Left cardiac atrium (tissue), 4 donors: ENCODE results near the gene RNF141. TPM values are rescaled to one million over a fixed set of nuclear protein-coding genes. Genes with fewer than 3 reads are reported as not detected.

Experiments
- ATAC-seq, 2 donors: fragments of 200-7000 bp; cut with Tn5 transposase; one replicate each; pipeline ENCODE4 v1.9.1; 2020; ENCODE audit warnings: mild to moderate bottlenecking in 2 of 2, moderate library complexity in 2 of 2
- DNase-seq: peaks from one replicate; pipeline ENCODE4 v3.0.0-alpha.2; 2020
- intact Hi-C, 2 donors: fragments of 100-400 bp; cut with DNase I; formaldehyde crosslinking; loops; one replicate each; pipeline versions ENCODE4 v1.14.1 to v1.15.1; 2022 to 2023
- total RNA-seq, 2 donors: library from RNA; stranded (reverse); fragmentation: NEBNext Ultra II Directional; extraction: Animal tissue kit (Norgen Biotek cat#: 25700); gene quantifications; one replicate each; pipeline ENCODE4 v1.2.1, GENCODE V29; 2021
- donor health status: DM: no; HTN: yes; CAD: no.
- donor health status: DM: no; HTN: yes; CAD: no; lungs with severe emphysema.
- donor health status: DM: yes; HTN: yes; CAD: no.
- donor health status: Dilated cardiomyopathy.

Gene RNF141
- total RNA-seq, 2 donors from 2014 or later, result 34.7 to 34.8 TPM

DNA sequence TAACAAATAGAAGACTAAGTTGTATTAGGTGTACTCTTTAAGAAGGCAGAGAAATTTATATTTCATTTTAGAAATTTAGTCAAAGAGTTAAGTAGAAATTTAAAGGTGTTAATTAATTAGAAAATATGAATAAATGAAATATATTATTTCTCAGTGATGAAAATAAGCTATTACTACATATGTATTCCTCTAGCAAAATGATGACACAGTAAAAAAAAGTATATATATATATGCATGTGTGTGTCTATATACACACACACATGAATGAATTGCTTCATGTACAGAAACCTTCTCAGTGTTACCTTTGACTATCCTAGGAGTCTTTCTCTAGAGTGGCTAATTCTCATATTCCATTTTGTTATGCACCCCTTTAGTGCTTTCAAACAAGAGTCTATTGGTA is 7.7 kb downstream of the RNF141 start:
- no peak for DNase-seq
- no peak for ATAC-seq
- intact Hi-C loops, result no loop called here

DNA sequence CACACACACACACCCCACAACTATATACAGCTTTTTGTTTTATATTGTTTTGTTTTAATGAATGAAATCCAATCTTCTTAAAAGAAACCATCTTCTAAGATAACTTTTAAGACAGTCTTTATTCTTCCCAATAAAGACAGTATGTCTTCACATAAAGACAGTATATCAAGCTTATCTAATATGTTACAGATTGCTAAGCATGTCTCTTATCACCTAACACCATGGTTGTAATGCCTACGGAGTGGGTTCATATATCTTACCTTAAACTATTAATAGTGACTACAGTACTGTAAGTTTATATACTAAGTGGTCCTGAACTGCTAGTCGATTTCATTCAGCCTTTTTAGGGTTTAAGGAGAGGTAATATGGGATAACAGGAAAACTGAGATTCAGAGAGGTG is 8.5 kb downstream of the RNF141 start:
- ATAC-seq (no peak), DNase-seq (no peak)
- intact Hi-C loops, result no loop called here

DNA sequence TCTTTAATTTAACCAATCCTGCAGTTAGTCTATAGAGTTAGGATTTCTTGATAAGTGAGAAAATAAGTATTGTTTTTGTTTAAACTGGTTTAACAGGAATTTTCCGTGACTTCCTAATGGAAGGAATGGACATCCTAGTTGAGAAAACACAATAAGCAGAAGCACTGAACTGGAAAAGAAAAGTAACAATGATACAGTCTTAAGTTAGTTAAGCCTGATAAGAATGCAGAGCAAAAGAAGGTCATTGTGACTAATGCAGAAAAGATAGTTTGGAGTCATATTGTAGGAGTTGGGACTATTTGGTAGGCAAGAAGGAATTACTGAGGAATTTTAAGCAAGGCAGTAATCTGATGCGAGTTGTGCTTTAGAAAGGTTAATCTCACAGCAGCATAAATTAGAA is 11.7 kb downstream of the RNF141 start:
- DNase-seq (no peak), ATAC-seq (no peak)
- intact Hi-C loops, result no loop called here

DNA sequence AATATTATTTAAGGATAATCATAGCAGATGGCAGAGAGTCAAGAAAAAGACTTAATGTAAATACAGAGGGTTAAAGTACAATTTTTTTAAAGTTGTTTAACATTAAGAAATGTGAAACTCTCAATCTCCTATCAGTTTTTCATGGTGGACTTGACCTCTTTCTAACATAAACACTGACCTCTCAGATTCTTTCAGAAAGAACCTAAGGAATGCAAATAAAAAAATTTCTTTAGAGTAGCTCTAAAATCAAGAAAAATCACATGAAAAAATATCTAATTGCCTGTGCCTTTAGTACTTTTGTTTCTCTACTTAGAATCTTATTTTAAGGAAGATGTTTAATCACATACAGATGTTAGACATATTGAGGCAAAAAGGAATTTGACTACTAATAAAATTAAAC is 12.9 kb downstream of the RNF141 start:
- ATAC-seq (no peak), DNase-seq (no peak)
- intact Hi-C loops, result no loop called here

DNA sequence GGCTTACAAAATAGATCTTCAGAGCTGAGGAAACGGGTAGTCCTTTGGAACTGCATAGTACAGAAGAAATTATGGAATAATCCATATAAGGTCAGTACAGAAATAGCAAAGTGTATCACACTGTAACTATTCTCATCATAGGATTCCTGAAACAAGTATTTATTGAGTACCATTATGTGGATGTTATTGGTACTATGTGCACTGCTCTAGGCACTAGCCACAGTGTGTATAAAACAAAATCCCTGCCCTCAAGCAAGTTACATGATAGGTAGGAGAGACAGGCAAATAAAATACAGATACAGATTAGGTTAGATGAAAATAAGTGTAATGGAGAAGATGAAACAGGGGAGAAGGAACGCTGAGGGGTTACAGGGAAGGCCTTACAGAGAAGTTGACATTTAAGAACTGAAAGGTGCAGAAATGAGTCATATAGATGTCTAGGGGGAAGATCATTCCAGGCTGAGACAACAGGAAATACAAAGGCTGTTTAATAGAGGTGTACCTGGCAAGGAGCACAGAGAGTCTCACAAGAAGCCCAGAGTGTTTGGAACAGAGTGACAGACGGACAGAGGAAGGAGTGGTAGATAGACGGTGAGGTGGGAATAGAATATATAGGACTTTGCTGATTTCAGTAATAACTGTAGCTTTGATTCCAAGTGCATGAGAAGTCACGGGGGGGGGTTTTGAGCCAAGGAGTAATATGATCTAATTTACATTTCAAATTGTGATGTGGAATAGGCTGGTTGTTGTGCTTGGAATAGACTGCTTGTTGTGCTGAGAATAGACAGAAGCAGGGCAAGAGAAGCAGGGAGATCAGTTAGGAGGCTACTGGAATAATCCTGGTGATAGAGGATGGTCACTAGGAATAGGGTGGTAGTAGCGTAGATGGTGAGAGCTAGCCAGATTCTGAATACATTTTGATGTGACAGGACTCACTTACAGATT is 13.7 kb downstream of the RNF141 start:
- no peak for DNase-seq
- no peak for ATAC-seq
- intact Hi-C loops, result no loop called here

DNA sequence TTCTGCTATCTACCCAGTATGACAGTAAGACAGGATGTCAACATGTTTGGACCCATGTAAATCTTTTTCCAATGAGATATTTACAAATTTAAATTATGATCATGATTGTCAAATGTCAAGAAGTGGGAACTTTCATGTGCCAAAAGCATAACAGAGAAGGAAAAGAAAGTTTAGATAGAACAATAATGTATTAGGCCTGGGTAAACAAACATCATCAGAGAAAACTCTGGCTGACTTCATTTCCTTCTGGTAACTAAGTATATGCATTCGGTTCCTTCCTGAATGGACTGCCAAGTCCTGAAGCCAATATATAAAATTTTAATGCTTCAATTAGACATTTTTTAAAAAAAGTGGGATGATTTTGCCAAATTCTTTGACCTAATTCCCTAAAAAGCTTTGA is 16.5 kb downstream of the RNF141 start:
- DNase-seq, result no peak
- intact Hi-C loops, result no loop called here
- no peak for ATAC-seq

DNA sequence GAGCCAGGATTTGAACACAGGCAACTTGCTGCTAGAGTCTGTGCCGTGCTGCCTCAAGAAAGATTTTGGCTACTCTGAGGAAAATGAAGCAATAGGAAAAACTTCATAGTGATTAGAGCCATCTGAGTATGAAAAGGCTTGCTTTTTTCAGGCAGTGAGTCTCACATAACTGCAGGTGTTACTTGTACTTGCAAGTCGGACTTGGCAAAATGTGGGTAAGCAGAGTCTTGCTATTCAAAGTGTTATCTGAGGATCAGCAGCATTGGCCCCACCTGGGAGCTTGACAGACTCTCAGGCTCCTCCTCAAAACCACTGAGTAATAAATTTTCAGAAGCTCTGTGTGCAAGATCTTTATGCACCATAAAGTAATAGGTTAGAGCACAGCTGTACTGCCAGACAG is 18.1 kb downstream of the RNF141 start:
- no peak for ATAC-seq
- intact Hi-C loops, result no loop called here
- no peak for DNase-seq

DNA sequence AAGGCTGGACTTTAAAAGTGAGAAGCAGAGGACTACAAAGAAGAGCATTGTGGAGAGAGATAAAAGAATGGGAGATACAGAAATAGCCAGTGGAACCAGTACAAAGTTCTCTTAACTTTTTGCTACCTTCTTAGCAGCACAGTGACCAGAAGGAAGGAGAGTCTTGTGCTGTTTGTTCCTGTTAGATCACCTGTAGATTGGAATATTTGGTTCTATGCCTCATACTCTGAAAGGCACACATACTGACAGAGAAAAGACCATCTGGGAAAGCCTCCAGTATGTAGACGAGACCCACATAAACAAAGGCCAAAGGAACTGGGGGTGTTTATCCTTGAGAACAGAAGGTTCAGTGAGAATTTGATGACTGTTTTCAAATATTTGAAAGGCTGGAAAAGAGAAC is 18.7 kb downstream of the RNF141 start:
- intact Hi-C loops, result no loop called here
- ATAC-seq, result no peak
- DNase-seq, result no peak

DNA sequence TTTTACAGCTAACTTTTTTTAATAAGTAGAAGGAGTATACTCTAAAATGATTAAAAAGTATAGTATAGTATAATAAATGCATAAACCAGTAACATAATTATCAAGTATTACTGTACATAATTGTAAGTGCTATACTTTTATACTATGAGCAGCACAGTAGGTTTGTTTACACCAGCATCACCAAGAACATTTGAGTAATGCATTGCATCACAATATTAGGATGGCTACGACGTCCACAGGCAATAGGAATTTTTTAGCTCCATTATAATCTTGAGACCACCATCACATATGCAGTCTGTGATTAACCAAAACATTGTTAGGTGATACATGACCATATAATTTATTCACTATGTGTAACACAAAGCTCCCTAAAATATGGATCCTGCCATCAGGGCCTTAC is 20.4 kb downstream of the RNF141 start:
- intact Hi-C loops, result no loop called here
- ATAC-seq (no peak), DNase-seq (no peak)

DNA sequence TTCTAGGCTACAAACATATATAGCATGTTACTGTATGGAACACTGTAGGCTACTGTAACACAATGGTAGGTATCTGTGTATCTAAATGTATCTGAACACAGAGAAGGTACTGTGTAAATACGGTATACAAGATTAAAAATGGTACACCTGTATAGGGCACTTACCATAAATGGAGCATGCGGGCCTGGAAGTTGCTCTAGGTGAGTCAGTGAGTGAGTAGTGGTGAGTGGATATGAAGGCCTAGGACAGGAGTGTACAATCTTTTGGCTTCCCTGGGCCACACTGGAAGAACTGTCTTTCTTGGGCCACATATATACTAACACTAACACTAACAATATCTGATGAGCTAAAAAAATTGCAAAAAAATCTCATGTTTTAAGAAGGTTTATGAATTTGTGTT is 21.4 kb downstream of the RNF141 start:
- ATAC-seq (no peak), DNase-seq (no peak)
- intact Hi-C loops, result loop anchor here in 1 of 2 donors (5.0 to 10.0 kb wide), 2 partner anchors 135 to 218 kb away; no protein-coding TSS in a partner anchor

DNA sequence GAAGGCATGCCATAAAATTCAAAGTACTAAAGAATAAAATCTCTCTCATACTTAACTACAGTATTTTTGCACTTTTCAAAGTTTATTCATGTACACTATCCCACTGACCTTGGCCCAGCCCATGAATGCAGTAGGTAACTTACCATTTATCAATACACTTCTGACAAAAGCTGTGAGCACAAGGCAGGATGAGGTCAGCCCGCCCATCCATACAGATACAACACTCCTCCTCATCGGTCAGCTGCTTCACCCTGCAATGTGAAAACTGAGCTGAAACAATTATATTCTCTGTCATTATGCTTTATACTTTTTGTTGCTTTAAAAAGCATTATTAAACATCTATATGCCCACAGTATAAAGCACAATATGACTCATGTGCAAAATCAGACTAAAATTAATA is 22.1 kb downstream of the RNF141 start:
- DNase-seq (no peak), ATAC-seq (no peak)
- intact Hi-C loops, result loop anchor here in 1 of 2 donors (5.0 to 10.0 kb wide), 2 partner anchors 136 to 218 kb away; no protein-coding TSS in a partner anchor

DNA sequence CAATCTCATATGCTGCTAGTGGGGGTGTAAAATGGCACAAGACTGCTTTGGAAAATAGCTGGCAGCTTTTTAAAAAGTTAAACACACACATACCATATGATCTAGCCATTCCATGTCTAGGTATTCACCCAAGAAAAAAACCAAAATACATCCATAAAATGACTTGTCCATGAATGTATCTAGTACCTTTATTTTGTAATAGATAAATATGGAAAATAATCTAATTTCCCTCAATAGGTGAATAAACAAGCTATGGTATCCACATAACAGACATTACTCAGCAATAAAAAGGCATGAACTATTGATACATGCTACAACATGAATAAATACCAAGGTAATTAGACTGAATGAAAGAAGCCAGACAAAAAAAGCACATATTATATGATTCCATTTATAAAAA is 22.9 kb downstream of the RNF141 start:
- DNase-seq (no peak), ATAC-seq (no peak)
- intact Hi-C loops, result loop anchor here in 1 of 2 donors (5.0 to 10.0 kb wide), 2 partner anchors 137 to 219 kb away; no protein-coding TSS in a partner anchor

DNA sequence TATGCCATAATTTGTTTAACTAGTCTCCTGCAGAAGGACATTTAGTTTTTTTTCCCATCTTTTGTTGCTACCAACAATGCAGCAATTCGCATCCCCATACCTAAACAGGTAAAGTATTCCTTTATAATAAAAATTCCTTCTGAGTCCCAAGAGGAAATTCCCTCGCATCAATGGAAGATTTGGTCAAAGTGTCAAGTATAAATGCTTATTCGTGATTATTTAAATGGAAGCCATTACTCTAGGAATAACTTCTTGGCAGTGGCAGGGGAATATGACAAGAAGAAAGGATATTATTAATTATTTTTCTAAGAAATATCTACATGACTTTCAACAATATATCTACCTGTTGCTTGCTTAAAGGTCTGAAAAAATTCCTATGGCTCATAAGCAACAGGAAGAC is 25.6 kb downstream of the RNF141 start:
- DNase-seq (no peak), ATAC-seq (no peak)
- intact Hi-C loops, result loop anchor here in 1 of 2 donors (5.0 to 10.0 kb wide), 2 partner anchors 139 to 222 kb away; no protein-coding TSS in a partner anchor

DNA sequence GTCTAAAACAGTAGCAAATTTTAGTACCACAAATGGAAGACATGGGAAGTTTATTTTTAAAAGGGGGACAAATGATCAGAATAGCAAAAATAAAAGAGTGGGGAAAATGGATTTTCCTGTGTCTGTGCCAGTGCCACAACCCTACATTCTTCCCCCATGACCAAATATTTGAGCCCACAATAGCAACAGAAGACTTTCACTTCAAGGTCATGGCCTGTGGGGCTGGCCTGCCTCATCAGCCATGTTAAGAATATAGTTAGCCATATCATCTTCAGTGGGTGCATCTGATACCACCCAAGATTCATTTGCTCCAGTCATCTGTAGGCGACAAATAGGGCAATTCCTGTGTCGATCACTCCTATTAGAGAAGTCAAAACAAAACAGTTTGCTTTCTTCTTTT is 26.3 kb downstream of the RNF141 start:
- DNase-seq (no peak), ATAC-seq (no peak)
- intact Hi-C loops, result loop anchor here in 1 of 2 donors (5.0 to 10.0 kb wide), 2 partner anchors 140 to 223 kb away; no protein-coding TSS in a partner anchor

DNA sequence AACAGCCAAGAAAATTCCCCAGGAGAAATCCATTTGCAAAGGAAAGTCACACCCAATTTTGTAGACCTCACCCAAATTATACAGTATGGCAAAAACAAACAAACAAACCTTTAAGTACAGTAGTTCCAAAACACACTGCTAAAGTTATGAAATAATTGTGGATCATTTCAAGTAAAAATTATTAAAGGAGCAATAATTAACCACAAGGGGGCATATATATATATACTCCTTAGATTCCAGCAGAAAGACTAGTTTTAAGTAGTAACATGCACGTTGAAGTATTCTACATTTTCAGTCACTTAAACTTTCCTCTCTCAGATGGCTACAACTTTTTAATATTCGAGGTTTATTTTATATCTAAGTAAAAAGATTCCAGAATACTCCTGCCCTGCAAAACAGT is 26.8 kb downstream of the RNF141 start:
- ATAC-seq (no peak), DNase-seq (no peak)
- intact Hi-C loops, result loop anchor here in 1 of 2 donors (10.0 kb wide), 1 partner anchor 141 kb away; no protein-coding TSS in a partner anchor

DNA sequence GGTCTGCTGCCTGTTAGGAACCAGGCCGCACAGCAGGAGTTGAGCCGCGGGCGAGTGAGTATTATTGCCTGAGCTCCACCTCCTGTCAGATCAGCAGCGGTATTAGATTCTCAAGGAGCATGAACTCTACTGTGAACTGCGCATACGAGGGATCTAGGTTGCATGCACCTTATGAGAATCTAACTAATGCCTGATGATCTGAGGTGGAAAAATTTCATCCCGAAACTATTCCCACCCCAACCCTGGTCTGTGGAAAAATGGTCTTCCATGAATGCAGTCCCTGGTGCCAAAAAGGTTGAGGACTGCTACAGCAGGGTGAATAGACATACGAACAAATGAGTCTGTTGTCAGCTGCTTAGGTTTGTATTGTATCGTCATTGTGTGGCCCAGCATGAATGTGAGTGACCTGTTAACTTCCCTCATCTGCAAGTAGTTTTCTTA is 29.8 kb downstream of the RNF141 start:
- DNase-seq (no peak), ATAC-seq (no peak)
- intact Hi-C loops, result loop anchor here in 1 of 2 donors (10.0 kb wide), 1 partner anchor 144 kb away; no protein-coding TSS in a partner anchor

DNA sequence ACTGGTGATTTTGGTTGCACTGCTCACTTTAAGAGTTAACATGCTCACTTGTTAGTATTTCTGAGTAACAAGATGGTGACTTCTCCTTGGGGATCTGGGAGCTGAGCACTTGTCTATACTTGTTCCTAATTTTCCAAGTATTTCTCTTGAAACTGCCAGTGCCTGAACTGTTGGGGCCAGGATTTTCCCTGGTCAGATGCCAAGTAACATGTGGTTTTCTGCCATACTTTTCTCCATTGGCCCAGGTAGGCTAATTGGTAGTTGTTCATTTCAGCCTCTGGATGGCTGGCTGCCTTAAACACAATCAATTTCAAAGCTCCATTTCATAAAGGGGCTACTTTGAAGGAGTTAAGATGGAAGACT is 35.0 kb downstream of the RNF141 start:
- intact Hi-C loops, result no loop called here
- DNase-seq (no peak), ATAC-seq (no peak)

DNA sequence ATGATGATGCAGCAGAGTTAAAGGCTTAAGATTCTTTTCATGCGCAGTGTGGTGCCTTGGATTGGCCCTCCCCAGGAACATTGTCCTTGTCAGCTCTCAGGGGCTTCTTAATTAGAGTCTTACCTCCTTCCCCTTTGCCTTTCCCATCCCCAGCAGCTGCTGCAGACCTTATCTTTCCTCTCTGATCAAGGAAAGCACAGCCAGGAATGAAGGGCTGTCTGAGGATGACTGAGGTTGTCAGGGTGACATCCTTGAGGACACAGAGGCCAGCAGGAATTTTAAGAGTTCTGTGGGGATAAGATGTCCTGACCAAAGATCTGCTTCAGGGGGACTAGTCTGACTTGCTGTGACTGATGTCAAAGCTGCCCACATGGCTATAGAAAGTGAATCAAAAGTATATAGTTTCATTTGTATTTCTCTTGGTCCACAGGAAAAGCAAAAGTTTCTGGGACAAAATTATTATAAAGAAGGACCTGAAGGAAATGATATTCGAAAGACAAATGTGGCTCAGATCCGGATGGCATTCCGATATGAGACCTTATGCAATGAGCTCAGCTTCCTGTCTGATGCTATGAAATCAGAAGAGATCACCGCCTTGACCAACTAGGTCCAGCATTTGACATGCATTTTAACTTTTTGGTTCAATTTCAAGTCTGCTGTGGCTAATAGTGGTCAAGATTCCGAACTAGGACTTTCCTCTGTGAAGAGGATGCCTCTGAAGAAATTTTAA is 35.5 kb downstream of the RNF141 start:
- ATAC-seq (no peak), DNase-seq (no peak)
- intact Hi-C loops, result no loop called here

DNA sequence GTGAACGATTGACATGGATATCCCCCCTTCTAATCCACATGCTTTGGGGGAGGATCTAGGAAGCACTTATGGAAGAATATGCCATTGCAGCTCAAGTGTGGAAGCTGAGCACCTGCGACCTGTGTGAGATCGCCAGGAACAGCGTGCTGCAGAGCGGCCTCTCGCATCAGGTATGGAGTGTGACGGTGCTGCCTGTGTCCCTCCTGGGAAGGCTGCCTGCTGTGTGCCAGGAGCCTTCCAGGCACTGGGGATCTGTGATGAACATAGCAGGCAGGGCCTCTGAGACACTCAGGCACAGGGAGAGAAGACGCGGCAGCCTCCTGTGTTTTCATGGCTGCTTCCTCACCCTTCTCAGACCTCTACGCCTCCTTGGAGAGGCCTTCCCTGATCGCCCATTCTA is 36.5 kb downstream of the RNF141 start:
- intact Hi-C loops, result no loop called here
- DNase-seq (no peak), ATAC-seq (no peak)
